Caco-2 (cell line): Measurements from ENCODE around the gene TEAD1. TPM values are rescaled to one million over a fixed set of nuclear protein-coding genes. Genes with fewer than 3 reads are reported as not detected.

ENCODE experiments used
- BruUV-seq: library from RNA; stranded (reverse); fragments of 400-500 nt; replicated peaks from 2 replicates; lab custom pipeline; 2021; lab: Mats Ljungman, UMichigan
- CTCF ChIA-PET: fragments of 300-600 bp; sonication (Branson Sonifier 250); formaldehyde crosslinking; loops from one replicate; lab custom pipeline; 2022; ENCODE audit warnings: antibody characterized with exemption; lab: Charles Lee
- POLR2A ChIA-PET: fragments of 300-600 bp; sonication (Branson Sonifier 250); formaldehyde crosslinking; loops from one replicate; lab custom pipeline; 2022; ENCODE audit warnings: antibody characterized with exemption; lab: Charles Lee
- DNase-seq, 2 experiments: peaks; one replicate each; pipeline versions ENCODE4 v3.0.0 to v3.0.0-alpha.2; 2020 to 2022
- H3K27me3 ChIP-seq: replicated peaks from 2 replicates; pipeline ENCODE4 v1.6.0; 2011; ENCODE audit warnings: low read length; ENCODE audit not compliant: control insufficient read depth, insufficient read depth
- H3K36me3 ChIP-seq: 2 replicates; pipeline ENCODE4 v1.5.1; 2011; ENCODE audit warnings: low read length; ENCODE audit not compliant: control insufficient read depth, insufficient read depth
- H3K4me1 ChIP-seq: fragments of 250-450 bp; sonication (Bioruptor Pico); 2 replicates; pipeline ENCODE4 v1.5.1; 2020; ENCODE audit warnings: mild to moderate bottlenecking
- H3K4me3 ChIP-seq: 2 replicates; pipeline ENCODE4 v1.5.1; 2011; ENCODE audit warnings: low read depth, mild to moderate bottlenecking, control low read depth, low read length
- H3K9me3 ChIP-seq: fragments of 250-450 bp; sonication (Bioruptor Pico); 2 replicates; pipeline ENCODE4 v1.5.1; 2020; ENCODE audit warnings: mild to moderate bottlenecking, moderate library complexity
- H3K27ac Mint-ChIP-seq: one replicate; pipeline ENCODE4 v1.8.0; 2022; ENCODE audit warnings: mixed read lengths; ENCODE audit not compliant: unreplicated experiment
- H3K27me3 Mint-ChIP-seq: one replicate; pipeline ENCODE4 v1.8.0; 2022; ENCODE audit warnings: mixed read lengths; ENCODE audit not compliant: insufficient read depth, unreplicated experiment
- H3K36me3 Mint-ChIP-seq: one replicate; pipeline ENCODE4 v1.8.0; 2022; ENCODE audit warnings: mild to moderate bottlenecking, mixed read lengths; ENCODE audit not compliant: insufficient read depth, unreplicated experiment
- H3K4me1 Mint-ChIP-seq: one replicate; pipeline ENCODE4 v1.8.0; 2022; ENCODE audit warnings: low read depth, mixed read lengths; ENCODE audit not compliant: unreplicated experiment
- H3K4me3 Mint-ChIP-seq: one replicate; pipeline ENCODE4 v1.8.0; 2022; ENCODE audit warnings: mild to moderate bottlenecking, moderate library complexity, mixed read lengths; ENCODE audit not compliant: unreplicated experiment
- H3K9me3 Mint-ChIP-seq: one replicate; pipeline ENCODE4 v1.8.0; 2022; ENCODE audit warnings: mixed read lengths; ENCODE audit not compliant: unreplicated experiment
- CTCF ChIP-seq, 2 experiments: fragments of 200-600 bp in 1 of 2; IDR thresholded peaks; 1 replicate in 1 of 2; 2 replicates in 1 of 2; pipeline versions ENCODE4 v1.5.1 to v1.8.0; 2011 to 2022; ENCODE audit warnings: antibody characterized with exemption in 1 of 2, control low read depth in 1 of 2, inconsistent platforms in 1 of 2, low read depth in 1 of 2, low read length in 1 of 2, mild to moderate bottlenecking in 1 of 2, moderate library complexity in 1 of 2; ENCODE audit not compliant: insufficient read depth in 1 of 2, severe bottlenecking in 1 of 2, unreplicated experiment in 1 of 2
- intact Hi-C: fragments of 100-400 bp; cut with micrococcal nuclease; formaldehyde crosslinking; loops from one replicate; pipeline ENCODE4 v1.10.0; 2022; ENCODE audit not compliant: unreplicated experiment
- total RNA-seq: library from RNA; stranded (reverse); gene quantifications from 2 replicates; pipeline ENCODE4 v1.2.3, GENCODE V29; 2022

TEAD1 gene
- total RNA-seq, 1 experiment from 2014 or later: 144 TPM

GRCh38 chr11:12902791-12903486 is 228.7 kb downstream of the TEAD1 start:
- Histone ChIP-seq H3K4me3 (no peak overlapping the region), H3K9me3 (no peaks in the 10 kb centered on the region), H3K27me3 (no peaks in the 10 kb centered on the region), H3K4me1 (no peaks in the 10 kb centered on the region), H3K36me3 (peaks cover 2% of the 10 kb centered on the region; the same call in 1 of the 2 replicates)
- CTCF ChIA-PET: no interaction called here
- H3K27ac Mint-ChIP-seq: no peak overlapping the region
- no peaks in the 10 kb centered on the region for H3K9me3 Mint-ChIP-seq
- no peaks in the 10 kb centered on the region for H3K4me1 Mint-ChIP-seq
- H3K27me3 Mint-ChIP-seq: no peaks in the 10 kb centered on the region
- no TSS peak for BruUV-seq
- peaks cover 37% of the 10 kb centered on the region for H3K36me3 Mint-ChIP-seq
- no peak for TF ChIP-seq CTCF (IDR thresholded peaks at IDR 0.05; ENCODE audit: insufficient read depth in 1 of 2, low read depth in 1 of 2, low read length in 1 of 2, severe bottlenecking in 1 of 2, unreplicated experiment in 1 of 2)
- H3K4me3 Mint-ChIP-seq: no peak overlapping the region
- no peak for DNase-seq
- POLR2A ChIA-PET: no interaction called here
- intact Hi-C loops: no loop called here

GRCh38 chr11:12905435-12905834 is 231.2 kb downstream of the TEAD1 start:
- no peak overlapping the region for H3K27ac Mint-ChIP-seq
- no peaks in the 10 kb centered on the region for H3K27me3 Mint-ChIP-seq
- Histone ChIP-seq H3K4me1 (no peaks in the 10 kb centered on the region), H3K36me3 (peaks cover 2% of the 10 kb centered on the region; the same call in 1 of the 2 replicates), H3K9me3 (no peaks in the 10 kb centered on the region), H3K4me3 (no peak overlapping the region), H3K27me3 (no peaks in the 10 kb centered on the region)
- ChIA-PET POLR2A (no interaction called here), CTCF (no interaction called here)
- intact Hi-C loops: no loop called here
- DNase-seq: no peak
- no peaks in the 10 kb centered on the region for H3K4me1 Mint-ChIP-seq
- H3K4me3 Mint-ChIP-seq: no peak overlapping the region
- H3K9me3 Mint-ChIP-seq: no peaks in the 10 kb centered on the region
- H3K36me3 Mint-ChIP-seq: peaks cover 28% of the 10 kb centered on the region
- TF ChIP-seq CTCF (IDR thresholded peaks at IDR 0.05; ENCODE audit: insufficient read depth in 1 of 2, low read depth in 1 of 2, low read length in 1 of 2, severe bottlenecking in 1 of 2, unreplicated experiment in 1 of 2): no peak
- no TSS peak for BruUV-seq

- Mint-ChIP-seq H3K9me3 (no peaks in the 10 kb centered on the region), H3K27ac (no peak overlapping the region), H3K27me3 (no peaks in the 10 kb centered on the region), H3K4me3 (no peak overlapping the region), H3K36me3 (peaks cover 22% of the 10 kb centered on the region), H3K4me1 (no peaks in the 10 kb centered on the region)
- Histone ChIP-seq H3K27me3 (no peaks in the 10 kb centered on the region), H3K36me3 (peaks cover 2% of the 10 kb centered on the region; the same call in 1 of the 2 replicates), H3K9me3 (no peaks in the 10 kb centered on the region), H3K4me3 (no peak overlapping the region), H3K4me1 (no peaks in the 10 kb centered on the region)
- intact Hi-C loops: no loop called here
- CTCF ChIA-PET: no interaction called here
- POLR2A ChIA-PET: no interaction called here
- no peak for TF ChIP-seq CTCF (IDR thresholded peaks at IDR 0.05; ENCODE audit: insufficient read depth in 1 of 2, low read depth in 1 of 2, low read length in 1 of 2, severe bottlenecking in 1 of 2, unreplicated experiment in 1 of 2)
- DNase-seq: no peak
- BruUV-seq: no TSS peak
These were observed 232.3 kb downstream of the TEAD1 start for GRCh38 chr11:12906501-12906900.
